Activated gamma-delta T cell (primary cell): Measurements from ENCODE around the gene BBS1.
"Not testable (repeated sequence)": the region's sequence is repeated elsewhere in the genome, so short reads cannot be mapped to it uniquely, and the experiment has no call there.

Experiments
- DNase-seq: peaks from one replicate; lab custom pipeline; 2025; lab: John Stamatoyannopoulos, UW

The BBS1 gene

DNA sequence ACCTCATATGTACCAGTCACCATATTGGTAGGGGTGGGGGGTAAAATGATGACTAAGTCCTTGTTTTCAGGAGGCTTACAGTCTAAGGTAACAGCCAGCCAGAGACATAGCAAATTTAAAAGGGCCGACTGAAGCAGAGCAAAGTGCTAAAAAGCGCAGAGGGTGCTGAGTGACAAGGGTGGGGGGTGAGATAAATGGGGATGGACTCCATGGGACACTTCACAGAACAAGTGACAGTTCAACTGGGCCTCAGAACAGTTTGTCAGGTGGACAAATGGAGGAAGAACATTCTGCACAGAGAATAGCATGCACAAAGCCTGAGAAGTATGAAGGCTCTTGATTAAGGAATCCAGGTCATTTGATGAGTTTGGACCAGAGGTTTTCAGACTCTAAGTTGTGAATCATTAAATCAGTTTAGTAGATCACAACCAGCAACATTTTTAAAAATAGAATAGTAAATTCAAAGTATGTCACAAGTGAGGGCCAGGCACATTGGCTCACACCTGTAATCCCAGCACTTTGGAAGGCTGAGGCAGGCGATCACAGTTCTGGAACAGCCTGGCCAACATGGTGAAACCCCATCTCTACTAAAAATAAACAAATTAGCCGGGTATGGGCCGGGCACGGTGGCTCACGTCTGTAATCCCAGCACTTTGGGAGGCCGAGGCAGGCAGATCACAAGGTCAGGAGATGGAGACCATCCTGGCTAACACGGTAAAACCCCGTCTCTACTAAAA, 14.0 kb downstream of the BBS1 start:
- DNase-seq, result no peak

GRCh38 chr11:66529069-66529468, 18.6 kb downstream of the BBS1 start:
- no peak for DNase-seq

DNA sequence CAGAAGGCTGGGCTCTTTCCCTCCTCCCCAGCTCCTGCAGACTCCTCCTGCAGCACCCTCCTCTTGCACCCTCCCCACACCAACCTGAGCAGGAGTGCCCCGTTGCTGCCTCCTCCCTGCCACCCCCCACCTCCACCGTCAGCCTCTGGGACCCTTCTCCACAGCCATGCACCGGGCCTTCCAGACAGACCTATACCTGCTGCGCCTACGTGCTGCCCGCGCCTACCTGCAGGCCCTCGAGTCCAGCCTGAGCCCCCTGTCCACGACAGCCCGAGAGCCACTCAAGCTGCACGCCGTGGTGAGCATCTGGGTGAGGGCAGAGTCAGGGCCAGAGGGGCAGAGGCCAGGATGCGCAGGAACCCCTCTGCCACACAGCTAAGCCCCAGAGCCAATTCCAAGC, 19.2 kb downstream of the BBS1 start:
- DNase-seq, result no peak

GRCh38 chr11:66530927-66531709, 20.7 kb downstream of the BBS1 start:
- DNase-seq, result no peak

GRCh38 chr11:66531841-66532240, 21.4 kb downstream of the BBS1 start:
- DNase-seq, result no peak

DNA sequence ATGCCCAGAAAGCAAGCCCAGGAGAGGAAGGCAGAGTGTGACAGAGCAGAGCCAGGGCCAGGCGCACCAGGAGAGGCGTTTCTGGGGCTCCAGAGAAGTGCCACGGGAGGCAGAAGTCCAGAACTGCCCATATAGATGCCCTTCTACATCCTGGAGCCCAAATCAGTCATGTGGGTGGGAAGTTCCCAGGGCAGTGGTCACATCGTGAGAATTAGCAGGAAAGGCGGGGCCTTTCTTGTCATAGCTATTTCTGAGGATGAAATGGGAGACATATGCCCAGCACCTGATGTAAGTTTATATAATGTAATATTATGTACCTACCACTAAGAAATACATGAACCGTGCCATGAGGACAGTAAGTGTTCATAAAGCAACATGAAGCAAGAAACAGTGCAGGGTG, 22.3 kb downstream of the BBS1 start:
- DNase-seq, result no peak

GRCh38 chr11:66539170-66539869, 28.9 kb downstream of the BBS1 start:
- no peak for DNase-seq

DNA sequence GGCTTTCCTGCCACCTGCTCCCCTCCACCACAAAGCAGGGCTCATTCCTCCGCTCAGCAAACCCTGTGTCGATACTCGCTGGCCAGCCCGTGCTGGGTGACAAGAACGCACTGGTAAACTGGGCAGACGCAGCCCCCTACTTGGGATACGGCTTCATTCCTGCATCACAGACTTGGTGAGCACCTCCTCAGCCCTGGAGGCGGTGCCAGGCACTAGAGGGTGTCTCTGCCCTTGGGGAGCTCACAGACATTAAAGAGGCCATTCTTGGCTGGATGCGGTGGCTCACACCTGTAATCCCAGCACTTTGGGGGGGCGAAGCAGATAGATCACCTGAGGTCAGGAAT, 29.4 kb downstream of the BBS1 start:
- no peak for DNase-seq

- not testable (repeated sequence) for DNase-seq
These were observed 30.2 kb downstream of the BBS1 start for GRCh38 chr11:66540598-66540997.

GRCh38 chr11:66541892-66542291, 31.5 kb downstream of the BBS1 start:
- DNase-seq, result no peak

- no peak for DNase-seq
These were observed 31.9 kb downstream of the BBS1 start for GRCh38 chr11:66542362-66542761.

GRCh38 chr11:66543263-66544107, 33.0 kb downstream of the BBS1 start:
- peak; percentile 50 for DNase-seq

DNA sequence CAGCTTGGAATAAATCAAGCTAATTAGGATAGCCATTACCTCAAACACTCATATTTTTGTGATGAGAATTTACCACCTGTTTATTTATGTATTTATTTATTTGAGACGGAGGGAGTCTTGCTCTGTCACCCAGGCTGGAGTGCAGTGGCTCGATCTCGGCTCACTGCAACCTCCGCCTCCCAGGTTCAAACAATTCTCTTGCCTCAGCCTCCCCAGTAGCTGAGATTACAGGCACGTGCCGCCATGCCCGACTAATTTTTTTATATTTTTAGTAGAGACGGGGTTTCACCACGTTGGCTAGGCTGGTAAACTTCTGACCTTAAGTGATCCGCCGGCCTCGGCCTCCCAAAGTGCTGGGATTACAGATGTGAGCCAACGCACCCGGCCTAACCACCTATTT, 34.5 kb downstream of the BBS1 start:
- not testable (repeated sequence) for DNase-seq

- peak; percentile 80 for DNase-seq
These were observed 35.4 kb downstream of the BBS1 start, which contains the start of gene ZDHHC24 for GRCh38 chr11:66545701-66546367. Gene ZDHHC24, minus strand, starts transcription at chr11:66546048. Its CDS starts 45 bp downstream, at chr11:66546003.

DNA sequence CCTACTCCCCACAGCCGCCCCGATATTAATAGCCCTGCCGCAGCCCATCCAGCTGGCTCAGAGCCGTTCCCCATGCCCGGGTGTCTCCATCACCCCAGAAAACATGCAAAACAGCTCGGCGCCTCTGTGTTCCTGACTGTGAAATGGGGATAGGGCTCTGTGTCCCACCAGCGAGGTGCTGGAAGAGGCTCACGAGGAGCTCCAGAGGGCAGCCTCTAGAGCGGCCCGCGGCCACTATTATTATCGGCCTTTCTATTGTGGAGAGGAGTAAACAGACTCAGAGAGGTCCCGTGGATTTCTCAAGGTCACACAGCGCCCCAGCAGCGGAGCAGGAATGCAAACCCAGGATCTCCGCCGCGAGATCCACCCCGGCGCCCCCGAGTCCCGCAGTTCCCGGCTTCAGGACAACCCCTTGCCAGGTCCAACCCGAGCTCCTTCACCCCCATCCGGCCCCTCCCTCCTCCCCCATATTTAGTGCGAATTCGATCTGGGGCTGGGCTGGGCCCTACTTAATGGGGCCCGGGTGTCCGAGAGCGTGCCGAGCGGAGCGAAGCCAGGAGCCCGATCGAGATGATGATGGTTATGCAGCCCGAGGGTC, 36.0 kb downstream of the BBS1 start, which contains the start of gene ACTN3:
Gene ACTN3 (plus strand): TSS at position 536 of the 598 bp plus-strand sequence. CDS start 35 bp downstream, at position 571.
- DNase-seq, result no peak

GRCh38 chr11:66546966-66547661, 36.7 kb downstream of the BBS1 start:
- DNase-seq, result no peak

- DNase-seq, result no peak
These were observed 37.2 kb downstream of the BBS1 start for GRCh38 chr11:66547662-66548009.

- DNase-seq, result no peak
These were observed 37.6 kb downstream of the BBS1 start for GRCh38 chr11:66548041-66548440.

GRCh38 chr11:66548774-66549630, 38.6 kb downstream of the BBS1 start:
- DNase-seq, result no peak
